Measurements from ENCODE around the gene ITPKB.

Gene ITPKB

DNA sequence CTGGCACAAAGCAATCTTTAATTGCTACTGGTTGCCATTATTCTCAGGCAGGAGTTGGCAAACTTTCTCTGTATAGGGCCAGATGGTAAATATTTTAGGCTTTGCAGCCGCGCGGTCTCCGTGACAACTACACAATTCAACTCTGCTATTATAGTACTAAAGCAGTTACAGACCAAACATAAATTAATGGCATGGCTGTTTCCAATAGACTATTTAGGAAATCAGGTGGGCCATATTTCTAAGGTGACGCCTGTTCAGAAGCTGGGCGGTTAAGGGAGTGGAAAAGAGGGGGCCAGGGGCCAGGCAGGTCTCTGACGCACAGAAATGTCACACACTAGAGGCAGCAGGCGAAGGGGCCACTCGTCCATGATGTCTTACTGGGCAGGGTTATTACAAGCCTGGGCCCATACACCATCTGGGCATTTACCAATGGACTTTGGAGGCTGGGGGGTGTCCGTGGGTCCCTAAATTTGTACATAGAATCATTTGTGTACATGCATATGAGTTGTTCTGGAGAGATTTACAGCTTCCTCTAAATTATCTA, 110.4 kb downstream of the ITPKB start:
- TF ChIP-seq, protein P1, sequence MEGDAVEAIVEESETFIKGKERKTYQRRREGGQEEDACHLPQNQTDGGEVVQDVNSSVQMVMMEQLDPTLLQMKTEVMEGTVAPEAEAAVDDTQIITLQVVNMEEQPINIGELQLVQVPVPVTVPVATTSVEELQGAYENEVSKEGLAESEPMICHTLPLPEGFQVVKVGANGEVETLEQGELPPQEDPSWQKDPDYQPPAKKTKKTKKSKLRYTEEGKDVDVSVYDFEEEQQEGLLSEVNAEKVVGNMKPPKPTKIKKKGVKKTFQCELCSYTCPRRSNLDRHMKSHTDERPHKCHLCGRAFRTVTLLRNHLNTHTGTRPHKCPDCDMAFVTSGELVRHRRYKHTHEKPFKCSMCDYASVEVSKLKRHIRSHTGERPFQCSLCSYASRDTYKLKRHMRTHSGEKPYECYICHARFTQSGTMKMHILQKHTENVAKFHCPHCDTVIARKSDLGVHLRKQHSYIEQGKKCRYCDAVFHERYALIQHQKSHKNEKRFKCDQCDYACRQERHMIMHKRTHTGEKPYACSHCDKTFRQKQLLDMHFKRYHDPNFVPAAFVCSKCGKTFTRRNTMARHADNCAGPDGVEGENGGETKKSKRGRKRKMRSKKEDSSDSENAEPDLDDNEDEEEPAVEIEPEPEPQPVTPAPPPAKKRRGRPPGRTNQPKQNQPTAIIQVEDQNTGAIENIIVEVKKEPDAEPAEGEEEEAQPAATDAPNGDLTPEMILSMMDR (IDR thresholded peaks at IDR 0.05; ENCODE audit: low read depth, low read length): no peak
- no peaks in the 10 kb centered on the region for H3K27me3 ChIP-seq (ENCODE audit: insufficient read depth, low read depth, severe bottlenecking)
- DNase-seq: no peak

DNA sequence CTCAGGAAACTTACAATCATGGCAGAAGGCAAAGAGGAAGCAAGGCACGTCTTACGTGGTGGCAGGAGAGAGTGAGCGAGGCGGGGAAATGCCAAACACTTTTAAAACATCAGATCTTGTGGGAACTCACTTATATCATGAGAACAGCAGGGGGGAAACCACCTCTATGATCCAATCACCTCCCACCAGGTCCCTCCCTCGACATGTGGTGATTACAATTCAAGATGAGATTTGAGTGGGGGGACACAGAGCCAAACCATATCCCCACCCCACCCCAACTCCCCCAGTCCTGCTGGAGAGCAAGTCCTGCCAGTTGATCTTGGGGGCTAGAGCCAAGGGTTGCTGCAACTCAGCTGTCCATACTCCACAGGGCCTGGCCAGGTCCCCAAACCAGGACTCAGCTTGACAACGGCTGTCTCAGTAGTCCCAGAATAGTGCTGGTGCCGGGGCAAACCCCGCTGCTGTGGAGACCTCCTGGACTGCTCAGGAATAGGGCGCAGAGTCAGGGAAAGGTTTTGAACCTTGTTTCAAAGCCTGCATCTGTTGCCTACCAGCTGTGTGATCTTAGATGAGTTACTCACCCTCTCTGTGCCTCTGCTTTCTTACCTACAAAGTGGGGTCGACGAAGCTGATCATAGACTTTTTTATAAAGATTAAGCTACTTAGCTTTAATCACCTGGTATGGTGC, 111.0 kb downstream of the ITPKB start:
- no peak for DNase-seq
- Histone ChIP-seq H3K36me3 (no peaks in the 10 kb centered on the region), H3K9me3 (ENCODE audit: severe bottlenecking) (no peaks in the 10 kb centered on the region), H3K27ac (no peak overlapping the region), H3K4me3 (ENCODE audit: low read depth, low read length) (no peak overlapping the region), H3K27me3 (ENCODE audit: insufficient read depth, low read depth, severe bottlenecking) (no peaks in the 10 kb centered on the region)
- TF ChIP-seq, protein P1 (IDR thresholded peaks at IDR 0.05; ENCODE audit: low read depth, low read length): no peak

More for the DNA sequence above, 110.4 kb downstream of the ITPKB start:
- no peak overlapping the region for H3K27ac ChIP-seq
- no peaks in the 10 kb centered on the region for H3K9me3 ChIP-seq (ENCODE audit: severe bottlenecking)
- no peaks in the 10 kb centered on the region for H3K36me3 ChIP-seq
- no peak overlapping the region for H3K4me3 ChIP-seq (ENCODE audit: low read depth, low read length)

DNA sequence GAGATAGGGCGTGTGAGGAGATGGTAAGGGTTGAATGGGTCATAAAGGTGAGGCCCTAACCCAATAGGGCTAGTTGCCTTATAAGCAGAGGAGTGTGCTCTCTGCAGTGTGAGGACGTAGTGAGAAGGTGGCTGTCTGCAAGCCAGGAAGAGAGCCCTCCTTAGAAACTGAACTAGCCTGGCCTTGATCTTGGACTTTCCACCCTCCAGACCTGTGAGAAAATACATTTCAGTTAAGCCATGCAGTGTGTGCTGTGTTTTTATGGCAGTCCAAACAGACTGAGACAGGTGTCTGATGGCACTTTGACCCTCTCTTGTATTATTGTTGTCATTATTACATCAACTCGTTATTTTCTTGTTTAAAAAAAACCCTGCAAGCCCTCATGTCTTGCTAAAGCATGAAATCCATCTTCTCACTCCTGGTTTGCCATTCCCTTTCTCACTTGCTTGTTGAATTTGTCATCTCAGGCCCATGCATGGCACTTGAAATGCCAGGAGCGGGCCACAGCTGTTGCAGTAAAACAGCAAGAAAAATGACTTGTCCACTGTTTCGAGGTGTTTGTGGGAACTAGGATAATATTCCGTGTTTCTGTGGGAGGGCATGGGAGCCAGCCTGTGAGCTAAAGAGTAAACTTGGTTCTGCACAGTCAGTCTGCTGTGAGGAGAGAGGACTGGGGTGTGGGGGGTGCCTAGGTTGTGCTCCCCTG, 111.9 kb downstream of the ITPKB start:
- Histone ChIP-seq H3K27ac (no peak overlapping the region), H3K4me3 (ENCODE audit: low read depth, low read length) (no peak overlapping the region), H3K9me3 (ENCODE audit: severe bottlenecking) (no peaks in the 10 kb centered on the region), H3K27me3 (ENCODE audit: insufficient read depth, low read depth, severe bottlenecking) (no peaks in the 10 kb centered on the region), H3K36me3 (no peaks in the 10 kb centered on the region)
- TF ChIP-seq, protein P1 (IDR thresholded peaks at IDR 0.05; ENCODE audit: low read depth, low read length): no peak
- no peak for DNase-seq

DNA sequence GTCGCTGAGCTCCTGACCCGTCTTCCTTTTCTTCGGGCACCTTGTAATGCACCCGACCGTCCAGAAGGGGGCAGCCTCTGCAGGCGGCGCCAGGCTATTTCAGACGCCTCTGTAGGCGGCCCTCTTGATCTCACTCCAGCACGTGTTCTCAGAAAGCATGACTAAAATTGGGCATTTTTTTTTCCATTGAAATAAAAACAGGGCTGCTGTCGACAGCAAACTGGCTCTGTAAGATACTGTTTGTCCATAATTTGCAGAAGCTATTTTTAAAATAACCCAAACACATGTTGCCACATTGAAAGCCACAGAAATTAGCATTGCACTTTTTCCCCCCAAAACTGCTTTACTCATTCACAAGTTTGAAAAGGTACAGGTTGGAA, 112.5 kb downstream of the ITPKB start:
- no peaks in the 10 kb centered on the region for H3K36me3 ChIP-seq
- H3K27me3 ChIP-seq (ENCODE audit: insufficient read depth, low read depth, severe bottlenecking): no peaks in the 10 kb centered on the region
- H3K9me3 ChIP-seq (ENCODE audit: severe bottlenecking): no peaks in the 10 kb centered on the region
- no peak overlapping the region for H3K4me3 ChIP-seq (ENCODE audit: low read depth, low read length)
- peak; percentile 48 for DNase-seq
- no peak overlapping the region for H3K27ac ChIP-seq
- TF ChIP-seq, protein P1 (IDR thresholded peaks at IDR 0.05; ENCODE audit: low read depth, low read length): peak; percentile 71

DNA sequence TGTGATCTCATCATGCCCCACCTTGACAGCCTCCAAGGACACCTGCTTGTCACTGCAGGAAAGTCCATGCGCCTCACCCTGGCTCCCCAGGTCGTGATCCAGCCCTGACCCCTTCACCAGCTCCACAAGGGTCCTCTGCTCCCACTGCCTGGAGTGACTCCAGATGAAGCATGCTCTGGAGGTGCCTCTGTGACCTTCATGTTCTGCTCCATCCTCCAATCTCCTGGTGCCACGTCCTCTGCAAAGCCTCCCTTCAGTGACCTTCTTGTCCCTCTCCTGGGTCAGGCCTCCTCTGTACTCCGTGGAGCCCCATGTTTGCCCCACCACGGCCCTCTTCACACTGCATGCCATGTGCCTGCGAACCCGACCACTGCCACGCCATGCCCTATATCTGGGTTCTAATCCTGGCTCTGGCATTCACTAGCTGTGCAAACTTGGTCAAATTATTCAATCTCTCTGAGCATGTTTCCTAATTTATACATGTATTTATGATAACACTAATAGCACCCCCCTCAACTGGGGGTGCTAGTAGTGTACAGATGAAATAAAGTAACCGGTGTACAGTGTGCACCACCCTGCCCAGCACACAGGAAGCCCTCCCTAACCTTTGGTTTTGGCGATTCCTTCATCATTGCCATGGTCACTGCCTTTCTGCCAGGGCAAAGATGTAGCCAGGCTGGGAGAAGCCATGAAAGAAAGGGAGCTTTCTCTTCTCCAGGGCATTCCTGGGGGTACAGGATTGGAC, 113.1 kb downstream of the ITPKB start:
- Histone ChIP-seq H3K36me3 (no peaks in the 10 kb centered on the region), H3K9me3 (ENCODE audit: severe bottlenecking) (no peaks in the 10 kb centered on the region), H3K27ac (no peak overlapping the region), H3K27me3 (ENCODE audit: insufficient read depth, low read depth, severe bottlenecking) (no peaks in the 10 kb centered on the region), H3K4me3 (ENCODE audit: low read depth, low read length) (no peak overlapping the region)
- TF ChIP-seq, protein P1 (IDR thresholded peaks at IDR 0.05; ENCODE audit: low read depth, low read length): no peak
- DNase-seq: no peak

Measured in WERI-Rb-1 (cell line).